NCI-H748 (cell line): ENCODE data around the gene PTPRS.

Source experiments
- DNase-seq: peaks from one replicate; lab custom pipeline; 2025; ENCODE audit not compliant: unreplicated experiment; lab: John Stamatoyannopoulos, UW

The PTPRS gene

DNA sequence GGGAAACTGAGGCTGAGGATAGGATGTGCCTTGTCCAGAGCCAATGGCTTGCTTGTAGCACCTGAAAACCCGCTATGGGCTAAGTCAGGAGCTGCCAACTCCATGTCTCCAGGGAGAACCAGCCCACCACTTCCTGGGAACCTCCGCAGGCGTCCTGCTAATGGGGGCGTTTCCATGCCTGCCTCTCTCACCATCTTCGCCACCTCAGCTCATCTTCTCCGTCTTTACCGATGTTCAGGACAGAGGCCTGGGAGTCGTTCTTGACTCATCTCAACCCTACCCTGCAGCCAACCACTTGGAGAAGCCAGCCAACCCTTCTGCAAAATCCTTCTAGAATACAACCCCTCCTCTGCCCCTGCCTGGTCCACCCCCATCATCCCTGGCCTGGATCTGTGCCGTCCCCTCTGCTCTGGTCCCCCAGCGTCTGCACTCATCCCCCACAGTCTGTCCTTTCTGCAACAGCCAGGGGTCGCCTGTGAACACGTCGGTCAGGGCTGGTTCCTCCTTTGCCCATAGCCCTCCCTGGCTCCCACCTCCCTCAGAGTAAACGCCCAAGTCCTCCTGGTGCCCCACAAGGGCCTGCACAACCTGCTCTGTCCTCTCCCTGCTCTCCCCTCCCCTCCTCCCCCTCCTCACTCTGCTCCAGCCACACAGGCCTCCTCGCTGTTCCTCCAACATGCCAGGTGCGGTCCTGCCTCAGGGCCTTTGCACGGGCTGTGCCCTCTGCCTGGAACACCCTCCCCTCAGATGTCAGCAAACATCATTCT, 31.0 kb downstream of the PTPRS start:
- peak; percentile 24 for DNase-seq

DNA sequence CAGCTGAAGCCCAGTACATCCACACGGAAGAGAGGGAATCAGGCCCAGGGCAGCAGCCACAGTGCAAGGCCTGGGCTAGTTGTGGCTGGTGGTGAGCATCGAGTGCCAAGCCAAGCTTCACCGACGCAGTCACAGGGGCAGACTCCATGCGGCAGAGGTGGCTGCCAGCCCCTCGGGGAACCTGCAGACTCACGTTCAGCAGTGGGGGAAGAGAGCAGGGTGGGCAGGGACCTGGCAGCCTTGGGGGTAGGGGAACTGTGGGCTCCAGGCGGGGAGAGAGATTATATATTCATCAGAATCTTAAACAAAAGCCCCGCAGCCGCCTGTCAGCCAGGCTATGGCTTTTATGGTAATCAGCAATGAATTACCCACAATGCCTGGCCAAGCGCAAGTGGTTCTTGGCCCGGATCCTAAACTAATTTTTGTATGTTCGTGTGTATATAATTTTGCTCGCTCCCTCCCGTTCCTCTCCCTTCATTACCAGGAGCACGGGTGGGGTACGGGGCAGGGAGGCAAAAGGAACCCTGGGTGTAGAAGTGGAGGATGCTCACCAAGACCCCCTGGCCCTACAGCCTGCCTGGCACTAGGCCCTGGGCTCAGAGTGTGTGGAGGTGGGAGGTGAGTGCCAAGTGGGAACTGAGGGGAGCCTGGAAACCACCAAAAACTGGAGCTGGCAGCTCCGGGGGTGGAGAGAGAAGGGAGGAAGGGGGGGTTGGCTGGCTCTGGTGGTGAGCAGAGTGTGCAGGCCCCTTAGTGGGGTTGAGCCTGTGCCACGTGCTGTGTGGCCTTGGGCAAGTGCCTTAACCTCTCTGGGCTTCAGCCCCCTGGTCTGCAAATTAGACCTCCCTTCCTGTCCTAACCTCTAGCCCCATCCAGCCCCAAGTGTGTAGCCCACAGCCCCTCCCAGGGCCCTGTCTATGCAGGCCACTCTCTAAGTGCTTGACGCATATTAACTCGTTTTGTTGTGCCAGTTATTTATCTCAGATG, 31.9 kb downstream of the PTPRS start:
- peak; percentile 78 for DNase-seq

DNA sequence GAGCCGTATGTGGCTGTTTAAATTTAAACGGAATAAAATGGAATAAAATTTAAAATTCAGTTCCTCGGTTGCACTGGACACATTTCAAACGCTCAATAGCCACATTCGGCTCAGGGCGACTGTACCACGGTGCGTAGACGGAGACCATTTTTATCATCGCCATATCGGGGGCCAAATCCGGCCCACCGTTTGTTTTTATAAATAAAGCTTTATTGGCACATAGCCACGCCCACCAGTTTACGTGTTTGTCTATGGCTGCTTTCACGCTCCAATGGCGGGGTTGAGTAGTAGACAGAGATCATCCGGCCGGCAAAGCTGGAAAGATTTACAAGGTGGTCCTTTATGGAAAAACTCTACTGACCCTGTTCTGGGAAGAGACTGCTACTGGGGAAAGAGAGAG, 33.0 kb downstream of the PTPRS start:
- no peak for DNase-seq

DNA sequence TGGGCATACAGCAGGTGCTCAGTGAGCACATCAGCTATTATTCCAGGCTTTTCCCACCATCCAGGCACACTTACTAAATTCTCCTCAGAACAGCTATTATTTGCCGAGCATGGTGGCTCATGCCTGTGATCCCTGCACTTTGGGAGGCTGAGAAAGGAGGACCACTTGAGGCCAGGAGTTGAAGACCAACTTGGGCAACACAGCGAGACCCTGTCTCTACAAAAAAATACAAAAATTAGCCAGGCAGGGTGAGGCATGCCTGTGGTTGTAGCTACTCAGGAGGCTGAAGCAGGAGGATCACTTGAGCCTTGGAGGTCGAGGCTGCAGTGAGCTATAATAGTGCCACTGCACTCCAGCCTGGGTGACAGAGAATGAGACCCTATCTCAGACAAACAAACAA, 35.4 kb downstream of the PTPRS start:
- DNase-seq, result no peak

DNA sequence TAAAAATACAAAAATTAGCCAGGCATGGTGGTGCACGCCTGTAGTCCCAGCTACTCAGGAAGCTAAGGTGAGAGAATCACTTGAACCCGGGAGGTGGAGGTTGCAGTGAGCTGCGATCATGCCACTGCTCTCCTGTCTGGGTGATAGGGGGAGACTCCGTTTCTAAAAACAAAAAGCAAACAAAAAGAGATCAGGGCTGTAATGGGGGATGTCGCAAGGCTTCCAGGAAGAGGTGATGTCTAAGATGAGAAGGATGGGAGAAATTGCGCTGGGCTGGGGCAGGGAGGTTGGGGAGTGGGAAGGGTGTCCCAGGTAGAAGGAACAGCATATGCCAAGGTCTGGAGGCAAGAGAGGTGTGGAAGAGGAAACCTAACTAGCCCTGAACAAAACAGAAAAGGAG, 36.1 kb downstream of the PTPRS start:
- DNase-seq, result no peak

DNA sequence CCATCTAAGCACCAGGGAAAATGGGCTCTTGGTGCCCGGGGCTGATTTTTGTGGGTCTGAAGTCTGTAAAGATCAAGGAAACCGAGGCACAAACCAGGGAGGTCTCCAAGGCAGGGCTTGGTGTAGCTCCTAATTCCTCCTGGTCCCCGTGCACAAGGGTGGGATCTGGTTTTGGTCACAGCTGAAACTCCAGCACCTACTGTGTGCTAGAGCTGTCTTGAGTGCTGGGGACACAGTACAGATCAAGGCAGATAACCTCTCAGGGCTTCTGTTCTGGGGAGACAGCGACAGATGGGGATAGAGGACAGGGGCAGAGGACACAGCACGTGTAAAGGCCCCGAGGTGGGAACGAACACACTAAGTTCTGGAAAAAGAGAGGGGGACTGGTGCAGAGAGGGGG, 37.4 kb downstream of the PTPRS start:
- no peak for DNase-seq

DNA sequence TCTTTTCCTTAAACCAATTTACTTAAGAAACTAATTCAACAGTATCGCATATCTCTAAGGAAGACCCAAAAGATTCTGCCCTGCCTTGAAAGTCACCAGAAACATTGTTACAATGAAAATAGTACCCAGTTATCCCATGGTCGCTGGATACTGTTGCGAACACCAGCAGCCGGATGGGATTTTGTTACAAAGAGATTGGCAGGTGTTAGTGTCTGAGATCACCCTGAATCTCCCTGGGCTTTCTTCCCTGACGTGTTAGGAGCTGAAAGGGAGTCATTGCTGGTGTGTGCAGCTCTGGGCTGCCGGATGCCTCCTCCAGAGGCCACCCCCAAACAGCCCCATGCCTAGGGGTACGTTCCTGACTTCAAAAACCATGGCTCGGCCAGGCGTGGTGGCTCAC, 38.2 kb downstream of the PTPRS start:
- DNase-seq, result no peak

DNA sequence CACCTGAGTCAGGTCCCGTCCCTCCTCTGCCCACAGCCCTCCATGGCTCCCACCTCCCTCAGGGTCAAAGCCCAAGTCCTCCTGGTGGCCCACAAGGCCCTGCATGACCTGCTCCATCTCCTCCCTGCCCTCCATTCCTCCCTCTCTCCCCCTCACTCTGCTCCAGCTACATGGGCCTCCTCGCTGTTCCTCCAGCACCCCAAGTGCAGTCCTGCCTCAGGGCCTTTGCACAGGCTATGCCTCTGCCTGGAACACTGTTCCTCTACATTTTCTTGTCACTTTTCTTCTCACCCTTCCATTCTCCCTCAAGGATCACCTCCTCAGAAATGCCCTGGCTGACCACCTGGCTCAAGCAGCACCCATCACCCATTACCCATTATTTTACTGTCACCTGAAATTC, 41.5 kb downstream of the PTPRS start:
- no peak for DNase-seq

DNA sequence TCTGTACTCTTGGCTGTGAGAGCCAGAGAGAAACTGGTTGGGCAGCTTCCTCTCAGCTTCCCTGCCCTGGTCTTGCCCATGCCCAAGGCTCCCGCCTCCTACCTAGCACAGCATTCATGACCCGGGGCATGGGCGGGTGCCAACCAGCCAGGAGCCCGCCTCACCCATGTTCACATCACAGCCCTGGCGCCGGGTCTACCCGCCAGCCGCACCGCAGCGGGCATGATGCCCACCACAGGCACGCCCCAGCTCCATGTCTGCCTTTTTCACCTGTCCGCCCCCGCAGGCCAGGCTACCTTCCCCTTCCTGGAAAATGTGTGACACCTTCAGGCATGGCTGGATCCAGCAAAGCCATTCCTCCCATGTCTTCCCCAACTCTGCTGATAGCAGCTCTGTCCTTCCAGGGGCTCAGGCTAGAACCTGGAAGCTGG, 42.1 kb downstream of the PTPRS start:
- DNase-seq, result no peak

DNA sequence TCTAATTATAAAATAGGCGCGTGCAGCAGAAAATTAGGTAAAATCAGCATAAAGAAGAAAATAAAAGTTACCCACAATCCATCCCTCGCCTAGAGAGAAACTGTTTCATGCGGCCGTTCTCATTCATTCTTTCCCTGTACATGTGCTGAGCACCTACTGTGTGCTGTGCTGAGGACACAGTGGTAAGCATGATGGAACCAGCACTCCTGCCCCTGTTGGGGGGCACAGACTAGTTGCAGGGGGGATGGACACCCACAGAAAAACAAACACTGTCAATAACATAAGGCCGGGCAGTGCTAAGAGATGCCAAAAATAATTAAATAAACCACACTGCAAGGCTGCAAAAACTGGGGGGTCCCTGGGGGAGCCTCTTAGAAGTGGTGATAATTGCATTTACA, 43.3 kb downstream of the PTPRS start:
- DNase-seq, result no peak

DNA sequence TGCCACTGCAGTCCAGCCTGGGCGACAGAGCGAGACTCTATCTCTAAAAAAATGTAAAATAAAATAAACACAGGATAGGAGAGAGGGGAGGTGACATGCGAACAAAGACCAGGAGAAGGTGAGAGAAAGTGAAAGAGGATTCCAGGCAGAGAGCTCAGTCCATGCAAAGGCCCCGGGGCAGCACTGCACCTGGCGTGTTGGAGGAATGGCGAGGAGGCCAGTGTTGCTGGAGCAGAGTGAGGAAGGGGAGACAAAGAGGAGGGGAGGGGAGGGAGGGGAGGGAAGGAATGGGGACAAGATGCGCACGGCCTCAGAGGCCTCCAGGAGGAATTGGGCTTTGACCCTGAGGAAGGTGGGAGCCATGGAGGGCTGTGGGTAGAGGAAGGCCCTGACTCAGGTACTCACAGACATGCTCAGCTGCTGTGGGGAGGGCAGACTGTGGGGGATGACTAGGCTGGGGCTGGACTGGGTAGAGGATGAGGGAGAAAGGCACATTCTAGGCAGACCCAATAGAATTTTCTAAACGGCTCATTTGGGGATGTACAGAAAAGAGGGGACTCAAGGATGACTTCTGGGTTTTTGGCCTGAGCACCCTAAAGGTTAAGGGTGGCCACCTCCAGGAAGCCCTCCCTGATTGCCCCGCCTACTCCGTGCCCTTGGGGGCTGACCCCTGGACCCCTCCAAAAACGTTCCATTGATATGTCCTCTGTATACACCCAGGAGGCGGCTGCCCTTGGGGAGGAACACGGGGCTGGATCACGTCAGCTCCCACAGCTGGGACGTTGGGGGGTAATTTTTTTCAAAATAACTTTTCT, 43.9 kb downstream of the PTPRS start:
- DNase-seq, result no peak

DNA sequence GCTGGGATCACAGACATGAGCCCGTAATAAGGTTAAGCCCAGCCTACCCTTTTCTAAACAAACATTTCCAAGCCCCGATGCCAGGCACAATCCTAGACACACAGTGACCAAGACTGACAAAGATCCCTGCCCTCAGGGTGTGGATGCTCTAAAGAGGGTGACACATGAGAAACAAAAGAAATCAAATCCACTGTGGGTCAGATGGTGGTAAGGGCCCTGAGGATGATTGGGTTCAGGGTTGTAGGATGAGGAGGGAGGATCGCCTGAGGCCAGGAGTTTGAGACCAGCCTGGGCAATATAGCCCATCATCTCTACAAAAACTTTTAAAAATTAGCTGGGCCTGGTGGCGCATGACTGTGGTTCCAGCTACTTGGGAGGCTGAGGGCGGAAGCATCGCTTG, 44.6 kb downstream of the PTPRS start:
- no peak for DNase-seq

DNA sequence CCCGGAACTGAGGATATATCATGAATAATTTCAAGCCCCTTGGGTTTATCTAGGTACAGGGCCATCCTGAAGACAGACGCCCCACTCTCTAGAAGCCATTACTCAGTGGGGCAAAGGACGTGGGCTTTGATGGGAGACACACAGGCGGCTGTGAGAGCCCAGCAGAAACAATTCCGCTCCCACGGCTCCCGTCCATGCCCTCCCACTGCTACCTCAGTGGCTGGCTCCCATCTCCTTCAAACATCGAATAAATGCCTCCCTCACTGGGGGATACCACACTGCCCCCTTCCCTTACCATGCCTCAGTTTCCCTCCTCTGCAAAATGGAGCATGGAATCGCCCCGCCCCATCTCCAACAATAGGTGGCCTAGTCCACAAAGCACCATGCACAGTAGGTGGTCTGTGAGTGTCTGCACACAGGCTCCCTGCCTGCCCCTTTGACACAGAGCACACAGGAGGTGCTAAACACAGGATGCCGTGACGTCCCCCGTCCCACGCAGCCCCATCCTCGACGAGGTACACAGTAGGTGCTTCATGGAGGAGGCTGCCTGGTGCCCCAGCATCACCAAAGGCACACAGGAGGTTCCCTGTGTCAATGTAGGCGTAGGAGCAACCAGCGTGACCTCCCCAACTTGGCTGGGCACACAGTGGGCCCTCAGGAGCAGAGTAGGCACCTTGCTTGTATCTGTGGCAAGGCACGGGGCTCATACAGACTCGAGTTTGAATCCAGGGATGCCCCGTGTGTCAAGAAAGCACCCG, 46.0 kb downstream of the PTPRS start:
- no peak for DNase-seq

DNA sequence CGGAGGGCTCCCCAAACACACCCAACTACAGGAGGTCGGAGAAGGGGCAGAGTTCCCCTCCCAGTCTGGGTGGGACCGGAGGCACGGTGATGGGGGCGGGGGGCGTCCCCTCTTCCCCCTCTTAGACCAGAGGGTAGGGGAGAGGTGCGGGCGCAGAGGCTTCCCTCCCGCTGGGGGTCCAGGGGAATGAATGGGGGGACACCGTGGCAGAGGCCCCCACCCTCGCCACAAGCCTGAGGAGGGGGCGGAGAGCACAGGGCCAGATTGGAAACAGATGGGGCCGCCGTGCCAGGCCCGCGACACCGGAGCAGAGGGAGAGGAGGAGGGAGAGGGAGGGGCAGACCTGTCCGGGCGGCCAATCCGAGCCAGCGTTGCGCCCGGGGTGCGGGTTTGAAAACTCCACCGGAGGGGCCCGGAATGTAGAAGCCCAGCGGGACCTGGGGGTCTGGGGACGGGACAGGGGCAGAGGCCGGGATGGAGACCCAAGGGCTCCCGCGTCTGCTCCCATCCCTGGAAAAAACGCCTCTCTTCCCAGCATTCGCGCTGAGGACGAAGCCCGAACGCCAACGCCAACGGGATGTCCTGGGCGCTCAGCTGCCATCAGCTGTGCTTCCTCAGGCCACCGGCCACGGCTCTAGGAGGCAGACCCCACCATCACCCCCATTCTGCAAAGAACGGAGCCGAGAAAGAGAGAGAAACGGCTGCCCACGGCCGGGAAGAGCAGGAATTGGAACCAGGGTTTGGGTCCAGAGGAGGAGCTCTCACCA, 46.8 kb downstream of the PTPRS start:
- peak; percentile 44 for DNase-seq

DNA sequence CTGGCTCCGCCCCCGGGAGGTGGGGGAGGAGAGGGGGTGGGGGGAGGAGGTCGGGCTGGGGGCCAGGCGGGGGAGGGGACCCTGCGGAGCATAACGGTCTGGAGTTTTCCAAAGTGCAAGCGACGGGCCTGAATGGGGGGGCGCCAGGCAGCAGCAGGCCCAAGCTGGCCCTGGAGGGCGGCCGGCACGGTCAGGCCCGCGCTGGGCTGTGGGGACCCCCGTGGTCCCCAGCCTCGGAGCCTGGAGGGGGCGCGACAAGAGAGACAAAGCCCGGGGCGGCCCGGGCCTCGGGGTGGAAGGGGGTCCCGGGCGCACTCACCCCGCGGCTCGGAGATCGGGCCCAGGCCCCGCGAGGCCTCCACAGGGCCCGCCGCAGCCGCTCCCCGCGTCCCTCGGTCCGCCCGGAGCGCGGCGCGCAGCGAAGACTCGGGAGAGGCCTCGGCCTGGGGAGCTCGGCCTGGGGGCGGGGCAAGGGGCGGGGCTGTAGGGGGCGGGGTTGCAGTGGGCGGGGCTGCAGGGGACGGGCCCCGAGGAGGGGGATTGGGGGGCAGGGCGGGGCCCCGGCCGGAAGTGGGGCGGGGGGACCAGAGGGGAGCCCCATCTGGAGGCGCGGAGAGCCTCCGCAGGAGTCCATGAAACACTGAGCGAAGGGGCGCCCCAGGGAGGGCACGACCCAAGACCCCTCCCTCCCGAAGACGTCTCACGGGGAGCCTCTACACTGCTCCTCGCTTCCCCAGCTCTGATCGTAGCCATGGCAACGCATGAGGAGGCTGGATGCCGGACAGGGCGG, 47.6 kb downstream of the PTPRS start:
- DNase-seq, result peak; percentile 66

DNA sequence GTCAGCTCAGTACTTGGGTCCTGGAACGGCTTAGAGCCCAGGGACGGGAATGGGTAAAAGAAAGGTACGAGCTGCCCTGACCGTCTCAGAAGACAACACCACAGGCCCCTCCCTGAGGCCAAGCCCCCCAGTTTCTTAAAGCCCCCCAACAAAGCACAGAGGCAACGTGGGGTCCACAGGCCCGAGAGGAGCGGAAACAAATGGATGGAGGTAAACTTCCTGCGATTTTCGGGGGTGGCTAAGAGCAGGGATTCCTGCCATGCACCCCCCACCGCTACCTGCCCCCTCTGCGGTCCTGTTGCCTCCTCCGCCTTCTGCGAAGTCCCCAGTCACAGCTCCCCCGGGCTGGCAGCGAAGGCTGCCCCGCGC, 48.2 kb downstream of the PTPRS start:
- no peak for DNase-seq

DNA sequence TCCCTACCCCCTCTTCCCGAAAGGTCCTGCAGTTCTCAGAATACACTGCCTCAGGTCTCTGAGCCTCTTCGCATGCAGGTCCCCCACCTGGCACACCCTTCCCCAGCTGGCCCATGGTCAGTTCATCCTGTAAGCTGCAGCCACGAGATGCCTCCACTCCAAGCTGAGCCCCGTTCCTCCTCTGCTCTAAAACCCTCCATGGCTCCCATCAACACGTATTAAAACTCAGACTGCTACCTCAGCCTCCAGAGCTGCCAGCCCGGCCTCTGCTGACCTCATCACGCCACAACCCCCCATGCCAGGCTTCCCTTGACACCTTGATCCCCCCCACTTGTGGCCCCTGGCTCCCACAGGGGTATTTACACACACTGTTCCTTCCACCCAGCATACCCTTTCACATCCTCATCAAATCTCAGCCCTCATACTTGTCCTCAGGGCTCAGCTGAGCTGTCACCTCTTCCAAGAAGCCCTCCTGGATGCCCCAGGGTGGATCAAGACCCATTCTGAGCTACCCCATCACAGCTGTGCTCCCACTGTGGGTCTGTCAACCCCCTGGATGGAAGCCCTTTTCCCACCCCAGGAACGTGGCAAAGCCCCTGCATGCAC, 48.9 kb downstream of the PTPRS start:
- no peak for DNase-seq
